Islet of Langerhans (tissue), 1 donor: ENCODE data around the gene BMP6.
"Not testable (repeated sequence)": the region's sequence is repeated elsewhere in the genome, so short reads cannot be mapped to it uniquely, and the experiment has no call there.

Experiments used
- FAIRE-seq: peaks from one replicate; lab custom pipeline; 2011; peaks lifted over from hg19 to GRCh38; lab: Jason Lieb, UNC

BMP6 gene

DNA sequence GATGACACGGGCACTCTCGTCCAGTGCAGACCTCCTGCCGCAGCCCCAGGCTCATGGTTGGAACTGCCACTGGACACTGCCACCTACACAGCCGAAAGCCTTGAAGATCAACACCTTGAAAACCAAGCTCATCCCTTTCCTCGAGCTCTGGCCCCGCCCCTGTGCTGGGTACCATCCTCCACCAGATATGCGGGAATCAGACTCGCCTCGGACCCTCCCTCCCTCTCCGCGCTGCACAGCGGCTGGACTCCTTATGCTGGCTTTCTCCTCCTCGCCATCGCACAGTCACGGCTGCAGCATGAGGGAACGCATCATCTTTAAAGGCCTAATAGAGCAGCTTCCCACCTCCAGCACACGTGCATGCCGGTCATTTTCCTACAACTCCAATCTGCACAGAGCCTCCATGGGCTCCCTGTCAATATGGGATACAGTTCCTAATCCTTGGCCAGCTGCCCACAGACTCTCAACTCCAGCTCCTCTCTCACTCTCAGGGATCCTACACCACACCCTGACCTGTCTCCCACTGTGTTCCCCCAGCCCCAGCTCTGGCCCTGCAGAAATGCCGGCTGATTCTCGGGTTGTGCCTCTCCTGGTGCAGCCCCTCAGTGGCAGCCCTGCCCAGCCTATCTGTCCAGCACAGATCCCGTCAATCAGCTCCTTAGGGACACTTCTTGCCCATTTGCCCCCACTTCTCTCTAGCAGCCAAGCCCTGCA lies 161.5 kb downstream of the BMP6 start:
- no peak for FAIRE-seq

DNA sequence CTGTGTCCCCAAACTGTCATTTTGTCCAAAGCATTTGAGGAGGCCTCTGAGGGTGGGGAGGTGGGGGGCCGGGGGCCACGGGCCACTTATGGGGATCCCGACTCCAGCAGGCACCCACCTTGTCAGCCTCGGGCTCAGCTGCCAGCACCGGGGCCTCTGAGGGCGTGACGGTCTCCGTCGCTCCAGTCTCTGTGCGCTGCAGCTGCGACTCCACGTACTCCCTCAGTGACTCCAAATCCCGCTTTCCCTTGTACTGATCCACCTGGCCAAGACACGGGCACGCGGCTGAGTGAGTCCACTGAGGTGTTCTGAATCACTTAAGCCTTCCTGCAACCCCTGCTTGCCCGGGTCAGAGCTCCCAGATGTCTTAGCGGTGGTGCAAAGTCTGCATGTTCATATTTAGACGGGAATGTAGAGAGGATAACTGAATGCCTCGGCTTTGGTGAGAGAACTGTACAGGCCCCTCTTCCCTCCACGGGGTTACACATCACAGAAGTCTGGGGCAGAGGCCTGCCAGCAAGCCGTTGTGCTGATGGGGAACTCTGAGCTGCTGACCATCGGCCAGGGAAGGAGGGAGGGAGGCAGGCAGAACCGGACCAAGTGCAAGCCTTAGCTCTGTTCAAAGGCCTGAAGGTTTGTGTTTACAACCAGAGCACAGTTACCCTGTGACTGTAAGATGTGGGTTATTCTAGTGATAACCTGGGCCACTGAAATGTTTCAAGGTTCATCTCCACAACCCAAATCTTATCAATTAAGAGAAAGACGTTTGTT lies 162.9 kb downstream of the BMP6 start:
- no peak for FAIRE-seq

DNA sequence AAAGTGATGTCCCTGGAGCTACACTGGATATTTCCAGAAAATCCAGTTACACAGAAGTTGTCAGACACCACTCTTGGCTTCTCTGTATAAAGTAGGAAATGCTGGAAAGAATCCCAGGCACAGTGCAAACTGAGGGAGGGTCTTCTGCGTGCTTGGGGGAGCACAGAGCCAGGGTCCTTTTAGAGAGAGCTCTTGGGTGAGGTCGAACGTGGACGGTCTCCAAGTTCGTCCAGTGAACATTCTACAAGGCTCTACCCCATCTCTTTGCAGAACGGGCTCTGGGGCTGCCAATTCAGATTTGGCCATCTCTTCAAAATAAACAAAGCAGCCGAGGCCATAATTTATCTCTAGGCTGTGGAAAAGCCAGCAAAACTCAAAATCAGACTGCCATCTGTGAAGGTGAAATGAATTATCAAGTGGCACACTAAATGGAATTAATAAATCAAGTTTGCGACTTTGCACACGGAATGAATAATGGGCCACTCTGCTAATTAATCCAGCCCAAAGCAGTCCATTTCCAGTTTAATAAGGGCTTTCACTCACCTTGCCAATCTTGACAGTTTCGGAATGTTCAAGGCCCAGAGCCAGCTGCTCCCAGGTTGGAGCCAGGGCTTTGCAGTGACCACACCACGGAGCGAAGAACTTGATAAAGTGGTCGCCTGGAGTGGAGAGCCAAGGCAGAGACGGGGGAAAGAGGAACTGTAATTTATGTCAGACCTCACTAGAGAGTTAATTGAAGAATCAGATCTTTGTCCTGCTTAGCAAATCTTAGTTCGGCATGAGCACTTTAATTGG lies 165.4 kb downstream of the BMP6 start:
- FAIRE-seq, result no peak

- FAIRE-seq, result not testable (repeated sequence)
Observed at GRCh38 chr6:7892367-7892766, 166.5 kb downstream of the BMP6 start.

DNA sequence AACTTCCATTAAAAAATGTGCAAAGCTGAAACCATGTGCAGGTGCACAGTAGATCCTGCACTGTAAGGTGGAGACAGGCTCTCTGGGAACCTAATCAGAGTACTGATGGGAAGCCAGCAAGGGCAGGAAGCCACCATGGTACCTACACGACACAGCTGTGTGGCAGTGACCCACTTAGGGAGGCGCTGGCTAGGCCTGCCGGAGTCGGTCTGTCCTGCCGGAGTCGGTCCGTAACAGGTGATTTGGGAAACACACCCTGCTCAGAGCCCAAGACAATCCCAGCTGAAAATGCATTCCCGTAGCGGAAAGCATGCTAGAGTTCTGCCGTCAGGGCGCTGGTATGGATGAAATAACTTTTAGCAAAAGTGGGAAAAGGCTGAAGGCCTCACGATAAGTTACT lies 167.4 kb downstream of the BMP6 start:
- FAIRE-seq, result no peak

GRCh38 chr6:7894262-7895124 lies 168.6 kb downstream of the BMP6 start:
- no peak for FAIRE-seq

GRCh38 chr6:7895125-7895423 lies 169.2 kb downstream of the BMP6 start:
- FAIRE-seq, result no peak

DNA sequence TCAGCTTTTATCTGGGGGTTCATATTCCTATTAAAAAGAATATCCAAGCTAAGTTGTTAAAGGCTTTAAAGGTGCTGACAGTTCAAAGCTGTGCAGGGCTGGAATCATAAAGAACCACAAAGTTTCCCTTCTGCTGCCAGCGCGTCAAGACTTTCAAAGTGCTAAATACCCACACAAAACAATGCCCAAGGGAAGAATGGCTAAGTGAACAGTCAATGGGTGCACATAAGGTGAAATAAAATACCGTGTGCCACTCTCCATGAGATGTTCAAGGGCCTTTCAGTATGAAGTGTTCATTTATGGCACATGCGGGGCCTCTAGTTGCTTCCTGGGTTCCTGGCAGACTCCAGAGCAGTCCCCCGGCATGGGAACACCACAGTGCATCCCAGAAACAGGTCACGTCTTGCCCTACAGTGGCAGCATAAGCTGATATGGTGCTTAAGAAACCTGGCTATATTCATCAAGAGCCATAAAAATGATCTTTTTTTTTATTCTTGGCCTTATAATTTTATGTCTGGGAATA lies 170.6 kb downstream of the BMP6 start:
- FAIRE-seq, result no peak

DNA sequence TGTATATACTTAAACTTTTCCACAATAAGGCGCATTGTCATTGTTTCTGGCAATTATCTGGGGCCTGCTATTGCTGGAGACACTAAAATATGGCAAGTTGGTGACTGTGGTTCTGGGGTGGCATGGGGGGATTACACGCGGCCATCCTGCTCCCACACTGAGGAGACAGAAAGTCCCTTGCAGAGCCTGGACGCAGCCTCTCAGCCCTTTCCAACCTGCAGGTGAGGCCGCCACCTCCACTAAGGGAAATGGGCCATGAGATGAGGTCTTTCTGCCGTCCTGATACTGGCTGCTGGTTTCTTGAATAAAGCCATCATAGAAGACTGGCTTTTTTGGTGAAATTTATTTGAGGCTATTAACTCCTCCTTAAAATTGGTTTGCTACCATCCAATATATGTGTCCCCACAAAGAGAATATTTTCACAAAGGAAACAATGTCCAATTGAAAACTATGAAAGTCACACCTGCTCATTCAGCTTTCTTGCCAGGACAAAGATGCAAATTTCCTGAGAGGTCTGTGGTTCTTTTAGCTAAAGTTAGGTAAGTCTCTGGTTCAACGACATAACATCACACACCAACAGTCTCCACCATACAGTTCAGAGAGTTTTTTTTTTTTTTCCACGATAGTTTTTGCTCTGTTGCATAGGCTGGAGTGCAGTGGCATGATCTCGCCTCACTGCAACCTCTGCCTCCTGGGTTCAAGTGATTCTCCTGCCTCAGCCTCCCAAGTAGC lies 171.7 kb downstream of the BMP6 start:
- no peak for FAIRE-seq

- FAIRE-seq, result not testable (repeated sequence)
Observed at GRCh38 chr6:7898193-7898586, 172.3 kb downstream of the BMP6 start.

- FAIRE-seq, result no peak
Observed at GRCh38 chr6:7899101-7899888, 173.4 kb downstream of the BMP6 start.

- no peak for FAIRE-seq
Observed at GRCh38 chr6:7899889-7900213, 174.0 kb downstream of the BMP6 start.

DNA sequence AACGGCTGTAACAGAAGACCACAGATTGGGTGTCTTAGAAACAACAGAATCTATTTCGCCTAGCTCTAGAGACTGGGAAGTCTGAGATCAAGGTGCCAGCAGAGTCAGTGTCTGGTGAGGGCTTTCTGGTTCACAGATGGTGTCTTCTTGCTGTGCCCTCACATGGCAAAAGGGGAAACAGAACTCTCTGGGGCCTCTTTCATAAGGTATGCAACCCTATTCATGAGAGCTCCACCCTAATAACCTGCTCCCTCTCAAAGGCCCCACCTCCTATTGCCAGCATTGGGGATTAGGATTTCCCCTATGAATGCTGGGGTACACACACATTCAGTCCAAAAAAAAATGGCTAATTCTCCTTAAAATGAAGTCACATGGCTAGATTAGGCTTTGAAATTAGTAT lies 174.7 kb downstream of the BMP6 start:
- no peak for FAIRE-seq

GRCh38 chr6:7901056-7901455 lies 175.2 kb downstream of the BMP6 start:
- FAIRE-seq, result no peak

GRCh38 chr6:7901780-7902179 lies 175.9 kb downstream of the BMP6 start:
- FAIRE-seq, result no peak

- FAIRE-seq, result no peak
Observed at GRCh38 chr6:7902221-7902620, 176.3 kb downstream of the BMP6 start.

DNA sequence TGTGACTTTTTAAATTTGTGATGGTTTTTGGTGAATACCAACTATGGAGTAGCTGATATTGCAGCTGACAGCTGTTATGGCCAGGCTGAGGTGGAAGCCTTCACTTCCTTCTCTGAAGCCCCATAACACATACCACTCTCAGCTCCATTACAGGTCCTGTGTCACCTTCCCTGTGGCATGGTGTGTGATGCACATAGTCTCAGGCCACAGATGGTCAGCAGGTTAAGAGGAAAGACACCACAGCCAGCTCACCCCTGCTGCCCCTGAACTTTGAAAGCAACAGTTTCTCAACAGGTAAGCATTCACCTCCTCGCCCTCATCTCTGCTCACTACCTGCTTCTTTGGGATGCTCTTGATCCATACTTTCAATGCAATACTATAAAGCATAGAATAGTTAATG lies 177.0 kb downstream of the BMP6 start:
- no peak for FAIRE-seq

DNA sequence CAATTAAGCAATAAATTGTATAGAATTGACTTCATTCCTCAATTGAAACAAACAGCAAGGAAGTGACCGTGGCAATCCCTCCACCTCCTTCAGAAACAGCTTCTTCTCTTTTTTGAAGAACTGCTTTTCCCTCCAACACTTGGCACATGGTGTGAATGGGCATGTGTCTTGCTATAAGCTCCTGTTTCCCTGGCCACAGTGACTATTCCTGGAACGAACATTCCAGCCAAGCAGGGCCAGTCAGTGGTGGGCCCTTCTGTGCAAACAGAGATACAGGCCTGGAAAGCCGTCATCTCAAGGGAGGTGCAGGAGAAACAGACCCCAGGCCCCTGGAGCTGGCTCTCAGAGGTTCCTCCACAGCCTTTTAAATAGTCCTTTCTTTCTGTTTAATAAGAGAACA lies 177.8 kb downstream of the BMP6 start:
- no peak for FAIRE-seq

DNA sequence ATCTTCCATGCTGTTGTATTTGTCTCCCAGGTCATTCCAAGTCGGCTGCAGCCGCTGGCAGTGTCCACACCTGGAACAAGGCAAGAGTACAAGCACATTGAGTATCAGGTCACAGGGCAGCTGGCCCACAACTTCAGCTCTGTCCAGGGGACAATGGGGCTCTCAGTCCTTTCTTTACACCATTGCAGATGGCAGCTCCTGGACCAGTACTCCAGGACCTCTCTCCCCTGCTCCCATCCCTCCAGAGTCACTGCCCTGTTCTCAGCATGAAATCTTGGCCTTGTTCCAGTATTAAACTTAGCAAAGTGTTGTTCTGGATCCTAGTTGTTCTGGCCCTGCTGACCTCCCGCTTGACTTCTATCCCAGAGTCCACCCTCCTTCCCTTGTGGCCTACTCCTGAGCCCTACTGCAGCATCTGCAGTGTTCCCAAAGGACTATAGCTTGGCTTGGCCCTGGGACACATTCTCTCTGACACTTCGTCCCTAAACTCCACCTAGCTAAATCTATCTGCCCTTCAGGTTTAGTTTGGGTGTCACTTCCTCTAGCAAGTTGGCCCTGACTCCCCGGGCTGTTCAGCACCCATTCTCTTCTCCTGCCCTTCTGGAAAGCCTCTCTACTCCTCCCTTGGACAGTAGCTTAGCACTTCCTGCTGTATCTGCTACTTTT lies 178.9 kb downstream of the BMP6 start:
- FAIRE-seq, result no peak

GRCh38 chr6:7905416-7905815 lies 179.5 kb downstream of the BMP6 start:
- FAIRE-seq, result no peak
